Chondrocyte (in vitro differentiated cells): ENCODE measurements around the gene MCC. TPM values are rescaled to one million over a fixed set of nuclear protein-coding genes. Genes with fewer than 3 reads are reported as not detected.

Experiments used
- DNase-seq: peaks from one replicate; pipeline ENCODE4 v3.0.0; 2021; ENCODE audit warnings: mixed read lengths, low spot score
- H3K27ac Mint-ChIP-seq: one replicate; pipeline ENCODE4 v1.8.0; 2021; ENCODE audit warnings: mild to moderate bottlenecking, moderate library complexity, mixed read lengths; ENCODE audit not compliant: unreplicated experiment
- H3K27me3 Mint-ChIP-seq: 2 replicates; pipeline ENCODE4 v1.8.0; 2021; ENCODE audit warnings: low read depth, mixed read lengths
- H3K36me3 Mint-ChIP-seq: 2 replicates; pipeline ENCODE4 v1.8.0; 2021; ENCODE audit warnings: low read depth, mixed read lengths
- H3K4me1 Mint-ChIP-seq: 2 replicates; pipeline ENCODE4 v1.8.0; 2021; ENCODE audit warnings: low read depth, mild to moderate bottlenecking, mixed read lengths
- H3K4me3 Mint-ChIP-seq: one replicate; pipeline ENCODE4 v1.8.0; 2021; ENCODE audit warnings: mild to moderate bottlenecking, moderate library complexity, mixed read lengths; ENCODE audit not compliant: unreplicated experiment
- H3K9me3 Mint-ChIP-seq: 2 replicates; pipeline ENCODE4 v1.8.0; 2021; ENCODE audit warnings: low read depth, mixed read lengths
- CTCF ChIP-seq: fragments of 200-600 bp; sonication (generic); IDR thresholded peaks from 2 replicates; pipeline ENCODE4 v1.5.0; 2021; ENCODE audit warnings: antibody characterized with exemption, mild to moderate bottlenecking, moderate library complexity
- total RNA-seq: library from RNA; stranded (reverse); gene quantifications from 3 replicates; pipeline ENCODE4 v1.2.1, GENCODE V29; 2021

Gene MCC
- total RNA-seq, 1 donor from 2014 or later, result 15.0 TPM

- no peak overlapping the region for H3K4me3 Mint-ChIP-seq
- DNase-seq, result no peak
- TF ChIP-seq CTCF, result no peak
- H3K27ac Mint-ChIP-seq, result no peak overlapping the region
- H3K36me3 Mint-ChIP-seq, result peaks cover 3% of the 10 kb centered on the region
- no peaks in the 10 kb centered on the region for H3K27me3 Mint-ChIP-seq
- no peaks in the 10 kb centered on the region for H3K9me3 Mint-ChIP-seq
- peaks cover 63% of the 10 kb centered on the region for H3K4me1 Mint-ChIP-seq
These were observed 508.5 kb downstream of the MCC start for GRCh38 chr5:112979723-112980122.

- peak overlapping the region; percentile 98 for H3K4me3 Mint-ChIP-seq
- peaks cover 58% of the 10 kb centered on the region for H3K4me1 Mint-ChIP-seq
- peaks cover 3% of the 10 kb centered on the region for H3K36me3 Mint-ChIP-seq
- H3K9me3 Mint-ChIP-seq, result no peaks in the 10 kb centered on the region
- no peak for TF ChIP-seq CTCF
- no peak for DNase-seq
- no peak overlapping the region for H3K27ac Mint-ChIP-seq
- H3K27me3 Mint-ChIP-seq, result no peaks in the 10 kb centered on the region
These were observed 509.4 kb downstream of the MCC start for GRCh38 chr5:112978836-112979235.

- Mint-ChIP-seq H3K27ac (peak overlapping the region; percentile 99), H3K4me3 (peak overlapping the region; percentile 98), H3K4me1 (peaks cover 45% of the 10 kb centered on the region), H3K9me3 (no peaks in the 10 kb centered on the region), H3K27me3 (no peaks in the 10 kb centered on the region), H3K36me3 (peaks cover 3% of the 10 kb centered on the region)
- no peak for DNase-seq
- TF ChIP-seq CTCF, result no peak
These were observed 510.8 kb downstream of the MCC start for GRCh38 chr5:112977440-112977861.

- H3K27ac Mint-ChIP-seq, result peak within 1 kb of the TSS; percentile 99
These were observed 511.6 kb downstream of the MCC start, which contains the start of gene DCP2 for GRCh38 chr5:112976432-112977309. Gene DCP2 (plus strand): TSS chr5:112976798. CDS start chr5:112976934, 136 bp downstream.

More at GRCh38 chr5:112976432-112977309, 511.6 kb downstream of the MCC start, which contains the start of gene DCP2:
- DNase-seq, result peak; percentile 95
- Mint-ChIP-seq H3K4me3 (peak within 1 kb of the TSS; percentile 98), H3K27me3 (no peaks in the 10 kb centered on the region), H3K36me3 (no peaks in the 10 kb centered on the region), H3K4me1 (peaks cover 41% of the 10 kb centered on the region), H3K9me3 (no peaks in the 10 kb centered on the region)
- no peak for TF ChIP-seq CTCF
